K562 (cell line): ENCODE measurements around the gene C6orf89. TPM values are rescaled to one million over a fixed set of nuclear protein-coding genes. Genes with fewer than 3 reads are reported as not detected.
A peak's percentile ranks its signal among the peaks of the same experiment; 100 is the strongest.

Source experiments
- ARHGAP35 ChIP-seq: fragments of 450-650 bp; IDR thresholded peaks from 2 replicates; pipeline ENCODE4 v1.6.1; 2018; ENCODE audit not compliant: partially characterized antibody
- CCAR2 ChIP-seq: fragments of 200-400 bp; formaldehyde crosslinking; IDR thresholded peaks from 2 replicates; pipeline ENCODE4 v1.6.1; 2017; ENCODE audit warnings: mild to moderate bottlenecking, low read depth, low read length
- E2F3 ChIP-seq: fragments of 250-450 bp; sonication (Bioruptor Pico); IDR thresholded peaks from 2 replicates; pipeline ENCODE4 v1.4.0; 2020; ENCODE audit warnings: mild to moderate bottlenecking
- ERF ChIP-seq: fragments of 450-650 bp; formaldehyde crosslinking; IDR thresholded peaks from 2 replicates; pipeline ENCODE4 v1.4.0; 2020; ENCODE audit warnings: mild to moderate bottlenecking, mixed read lengths
- FOXM1 ChIP-seq, 2 experiments: fragments of 450-650 bp in 1 of 2; sonication (generic) in 1 of 2; formaldehyde crosslinking in 1 of 2; IDR thresholded peaks; 2 replicates each; pipeline versions ENCODE4 v1.6.1 to v1.9.0; 2017 to 2022; ENCODE audit warnings: low read depth in 2 of 2, mild to moderate bottlenecking in 2 of 2, missing genetic modification reagents in 1 of 2, moderate library complexity in 1 of 2
- GABPB1 ChIP-seq: sonication (generic); formaldehyde crosslinking; IDR thresholded peaks from 2 replicates; pipeline ENCODE4 v1.8.0; 2022; ENCODE audit warnings: mild to moderate bottlenecking, missing genetic modification reagents
- GABPB2 ChIP-seq: fragments of 250-450 bp; sonication (Bioruptor Pico); conservative IDR thresholded peaks from 2 replicates; pipeline ENCODE4 v1.5.1; 2021; ENCODE audit warnings: mild to moderate bottlenecking
- KDM5B ChIP-seq: fragments of 200-600 bp; sonication (generic); IDR thresholded peaks from 2 replicates; pipeline ENCODE4 v1.6.1; 2012; ENCODE audit warnings: low read depth, mild to moderate bottlenecking, moderate library complexity, low read length, control low read depth, inconsistent platforms; ENCODE audit not compliant: insufficient replicate concordance
- KLF1 ChIP-seq: fragments of 450-650 bp; IDR thresholded peaks from 2 replicates; pipeline ENCODE4 v1.6.1; 2016; ENCODE audit warnings: missing genetic modification characterization, missing compliant biosample characterization
- RBM25 ChIP-seq: fragments of 200-400 bp; formaldehyde crosslinking; IDR thresholded peaks from 2 replicates; pipeline ENCODE4 v1.6.1; 2018; ENCODE audit warnings: low read length, low read depth, moderate library complexity; ENCODE audit not compliant: severe bottlenecking
- RFX7 ChIP-seq: fragments of 250-450 bp; sonication (Bioruptor Pico); IDR thresholded peaks from 2 replicates; pipeline ENCODE4 v1.5.1; 2021; ENCODE audit warnings: mild to moderate bottlenecking
- RNF2 ChIP-seq: sonication (generic); IDR thresholded peaks from 2 replicates; pipeline ENCODE4 v1.6.1; 2016
- SMARCA5 ChIP-seq: fragments of 450-650 bp; IDR thresholded peaks from 2 replicates; pipeline ENCODE4 v1.6.1; 2016
- ZKSCAN8 ChIP-seq: fragments of 200-800 bp; sonication (Bioruptor generic); IDR thresholded peaks from 2 replicates; pipeline ENCODE4 v1.6.1; 2016; ENCODE audit warnings: missing genetic modification characterization, missing compliant biosample characterization
- ZNF253 ChIP-seq: fragments of 250-450 bp; sonication (Bioruptor Pico); conservative IDR thresholded peaks from 2 replicates; pipeline ENCODE4 v1.6.1; 2021; ENCODE audit warnings: mild to moderate bottlenecking
- ZNF57 ChIP-seq: fragments of 450-650 bp; formaldehyde crosslinking; IDR thresholded peaks from 2 replicates; pipeline ENCODE4 v1.4.0; 2020; ENCODE audit warnings: mild to moderate bottlenecking, moderate library complexity
- ZNF785 ChIP-seq: fragments of 250-450 bp; sonication (Bioruptor Pico); IDR thresholded peaks from 2 replicates; pipeline ENCODE4 v1.4.0; 2020; ENCODE audit warnings: mild to moderate bottlenecking
- polyA plus RNA-seq, 8 experiments: library from polyadenylated mRNA; depleted of rRNA in 4 of 8; stranded (reverse) in 5 of 8; unstranded in 3 of 8; fragments of >200 nt; fragmentation: Nextera tagmentation in 2 of 8; fragmentation: Illumina TruSeq in 1 of 8; extraction: Ambion mirVana in 2 of 8; extraction: Trizol in 1 of 8; gene quantifications; 2 replicates each; pipeline versions ENCODE4 v1.2.1 to v1.2.3, GENCODE V29; 2011 to 2014; ENCODE audit warnings: inconsistent platforms in 1 of 8, missing spikeins in 1 of 8
- total RNA-seq, 7 experiments: library from RNA; depleted of rRNA in 6 of 7; stranded (reverse); fragments of >200 nt in 6 of 7; fragmentation: Illumina TruSeq in 2 of 7; extraction: Trizol in 2 of 7; gene quantifications; 2 replicates each; pipeline versions ENCODE4 v1.2.1 to v1.2.3, GENCODE V29; 2011 to 2021; ENCODE audit warnings: low replicate concordance in 1 of 7
- TF ChIP-seq, protein P1 (sequence below): fragments of 250-450 bp; sonication (Bioruptor Pico); IDR thresholded peaks from 2 replicates; pipeline ENCODE4 v1.4.0; 2020; ENCODE audit warnings: mild to moderate bottlenecking, moderate library complexity
- TF ChIP-seq, protein P2 (sequence below): IDR thresholded peaks from 2 replicates; pipeline ENCODE4 v1.6.1; 2012; ENCODE audit warnings: low read depth, low read length, improper control_type of control experiment, borderline replicate concordance
- TF ChIP-seq, protein P3 (sequence below): fragments of 250-450 bp; sonication (Bioruptor Pico); IDR thresholded peaks from 2 replicates; pipeline ENCODE4 v1.5.0; 2020; ENCODE audit warnings: mild to moderate bottlenecking
- TF ChIP-seq, protein P4 (sequence below), 2 experiments: fragments of 450-650 bp in 1 of 2; IDR thresholded peaks; 2 replicates each; pipeline ENCODE4 v1.6.1; 2011 to 2017; ENCODE audit warnings: low read depth in 2 of 2, antibody characterized with exemption in 1 of 2, borderline replicate concordance in 1 of 2, low read length in 1 of 2, mild to moderate bottlenecking in 1 of 2, mixed read lengths in 1 of 2; ENCODE audit not compliant: control insufficient read depth in 1 of 2
- TF ChIP-seq, protein P5 (sequence below): fragments of 450-650 bp; IDR thresholded peaks from 2 replicates; pipeline ENCODE4 v1.6.1; 2016; ENCODE audit warnings: low read depth, mild to moderate bottlenecking, moderate library complexity

C6orf89 gene
- total and polyA plus RNA-seq, 9 of the 15 experiments (the other 6 are each of a cell fraction or from before 2014, with no cell fraction given) = 35.2 to 111 (median 58.5) TPM

DNA sequence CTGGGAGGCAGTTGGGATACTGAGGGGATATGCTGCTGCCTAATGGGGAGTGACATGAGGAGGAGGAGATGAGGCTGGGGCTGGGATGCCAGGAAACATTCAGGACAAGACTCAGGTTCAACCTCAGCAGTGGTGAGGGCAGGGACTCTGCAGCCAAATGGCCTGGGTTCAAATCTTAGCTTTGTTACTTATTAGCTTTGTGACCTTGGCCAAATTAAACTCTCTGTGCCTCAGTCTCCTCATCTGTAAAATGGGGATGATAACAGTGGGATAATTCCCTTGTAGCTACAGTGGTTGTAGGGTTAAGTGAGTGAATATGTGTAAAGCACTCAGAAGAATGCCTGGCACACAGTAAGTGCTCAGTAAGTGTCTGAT is 70.7 kb downstream of the C6orf89 start (continued):
- TF ChIP-seq, protein P1, sequence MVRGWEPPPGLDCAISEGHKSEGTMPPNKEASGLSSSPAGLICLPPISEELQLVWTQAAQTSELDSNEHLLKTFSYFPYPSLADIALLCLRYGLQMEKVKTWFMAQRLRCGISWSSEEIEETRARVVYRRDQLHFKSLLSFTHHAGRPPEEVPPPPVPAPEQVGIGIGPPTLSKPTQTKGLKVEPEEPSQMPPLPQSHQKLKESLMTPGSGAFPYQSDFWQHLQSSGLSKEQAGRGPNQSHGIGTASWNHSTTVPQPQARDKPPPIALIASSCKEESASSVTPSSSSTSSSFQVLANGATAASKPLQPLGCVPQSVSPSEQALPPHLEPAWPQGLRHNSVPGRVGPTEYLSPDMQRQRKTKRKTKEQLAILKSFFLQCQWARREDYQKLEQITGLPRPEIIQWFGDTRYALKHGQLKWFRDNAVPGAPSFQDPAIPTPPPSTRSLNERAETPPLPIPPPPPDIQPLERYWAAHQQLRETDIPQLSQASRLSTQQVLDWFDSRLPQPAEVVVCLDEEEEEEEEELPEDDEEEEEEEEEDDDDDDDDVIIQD = no peak
- TF ChIP-seq, protein P2, sequence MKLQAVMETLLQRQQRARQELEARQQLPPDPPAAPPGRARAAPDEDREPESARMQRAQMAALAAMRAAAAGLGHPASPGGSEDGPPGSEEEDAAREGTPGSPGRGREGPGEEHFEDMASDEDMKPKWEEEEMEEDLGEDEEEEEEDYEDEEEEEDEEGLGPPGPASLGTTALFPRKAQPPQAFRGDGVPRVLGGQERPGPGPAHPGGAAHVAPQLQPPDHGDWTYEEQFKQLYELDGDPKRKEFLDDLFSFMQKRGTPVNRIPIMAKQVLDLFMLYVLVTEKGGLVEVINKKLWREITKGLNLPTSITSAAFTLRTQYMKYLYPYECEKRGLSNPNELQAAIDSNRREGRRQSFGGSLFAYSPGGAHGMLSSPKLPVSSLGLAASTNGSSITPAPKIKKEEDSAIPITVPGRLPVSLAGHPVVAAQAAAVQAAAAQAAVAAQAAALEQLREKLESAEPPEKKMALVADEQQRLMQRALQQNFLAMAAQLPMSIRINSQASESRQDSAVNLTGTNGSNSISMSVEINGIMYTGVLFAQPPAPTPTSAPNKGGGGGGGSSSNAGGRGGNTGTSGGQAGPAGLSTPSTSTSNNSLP = no peak
- TF ChIP-seq E2F3 (CRISPR knock-in tag) (no peak), ARHGAP35 (no peak), ZNF57 (CRISPR knock-in tag) (no peak), KLF1 (no peak), GABPB2 (CRISPR knock-in tag) (no peak), GABPB1 (CRISPR knock-in tag) (no peak), ERF (CRISPR knock-in tag) (no peak), ZKSCAN8 (CRISPR knock-in tag) (no peak), FOXM1 (IDR thresholded peaks at IDR 0.05; ENCODE audit: low read depth) (no peak), FOXM1 (CRISPR knock-in tag; IDR thresholded peaks at IDR 0.05; ENCODE audit: low read depth) (no peak), ZNF253 (CRISPR knock-in tag) (no peak), RFX7 (CRISPR knock-in tag) (no peak), ZNF785 (CRISPR knock-in tag) (no peak), RBM25 (peak; percentile 96), KDM5B (peak; percentile 45), CCAR2 (no peak), SMARCA5 (peak; percentile 71; the same call in 1 of the 2 replicates), RNF2 (no peak)
- TF ChIP-seq, protein P3, sequence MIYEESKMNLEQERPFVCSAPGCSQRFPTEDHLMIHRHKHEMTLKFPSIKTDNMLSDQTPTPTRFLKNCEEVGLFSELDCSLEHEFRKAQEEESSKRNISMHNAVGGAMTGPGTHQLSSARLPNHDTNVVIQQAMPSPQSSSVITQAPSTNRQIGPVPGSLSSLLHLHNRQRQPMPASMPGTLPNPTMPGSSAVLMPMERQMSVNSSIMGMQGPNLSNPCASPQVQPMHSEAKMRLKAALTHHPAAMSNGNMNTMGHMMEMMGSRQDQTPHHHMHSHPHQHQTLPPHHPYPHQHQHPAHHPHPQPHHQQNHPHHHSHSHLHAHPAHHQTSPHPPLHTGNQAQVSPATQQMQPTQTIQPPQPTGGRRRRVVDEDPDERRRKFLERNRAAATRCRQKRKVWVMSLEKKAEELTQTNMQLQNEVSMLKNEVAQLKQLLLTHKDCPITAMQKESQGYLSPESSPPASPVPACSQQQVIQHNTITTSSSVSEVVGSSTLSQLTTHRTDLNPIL (CRISPR knock-in tag) = no peak
- TF ChIP-seq, protein P4, sequence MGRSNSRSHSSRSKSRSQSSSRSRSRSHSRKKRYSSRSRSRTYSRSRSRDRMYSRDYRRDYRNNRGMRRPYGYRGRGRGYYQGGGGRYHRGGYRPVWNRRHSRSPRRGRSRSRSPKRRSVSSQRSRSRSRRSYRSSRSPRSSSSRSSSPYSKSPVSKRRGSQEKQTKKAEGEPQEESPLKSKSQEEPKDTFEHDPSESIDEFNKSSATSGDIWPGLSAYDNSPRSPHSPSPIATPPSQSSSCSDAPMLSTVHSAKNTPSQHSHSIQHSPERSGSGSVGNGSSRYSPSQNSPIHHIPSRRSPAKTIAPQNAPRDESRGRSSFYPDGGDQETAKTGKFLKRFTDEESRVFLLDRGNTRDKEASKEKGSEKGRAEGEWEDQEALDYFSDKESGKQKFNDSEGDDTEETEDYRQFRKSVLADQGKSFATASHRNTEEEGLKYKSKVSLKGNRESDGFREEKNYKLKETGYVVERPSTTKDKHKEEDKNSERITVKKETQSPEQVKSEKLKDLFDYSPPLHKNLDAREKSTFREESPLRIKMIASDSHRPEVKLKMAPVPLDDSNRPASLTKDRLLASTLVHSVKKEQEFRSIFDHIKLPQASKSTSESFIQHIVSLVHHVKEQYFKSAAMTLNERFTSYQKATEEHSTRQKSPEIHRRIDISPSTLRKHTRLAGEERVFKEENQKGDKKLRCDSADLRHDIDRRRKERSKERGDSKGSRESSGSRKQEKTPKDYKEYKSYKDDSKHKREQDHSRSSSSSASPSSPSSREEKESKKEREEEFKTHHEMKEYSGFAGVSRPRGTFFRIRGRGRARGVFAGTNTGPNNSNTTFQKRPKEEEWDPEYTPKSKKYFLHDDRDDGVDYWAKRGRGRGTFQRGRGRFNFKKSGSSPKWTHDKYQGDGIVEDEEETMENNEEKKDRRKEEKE (IDR thresholded peaks at IDR 0.05; ENCODE audit: borderline replicate concordance in 1 of 2, control insufficient read depth in 1 of 2, low read depth in 2 of 2, low read length in 1 of 2) = no peak
- TF ChIP-seq, protein P5, sequence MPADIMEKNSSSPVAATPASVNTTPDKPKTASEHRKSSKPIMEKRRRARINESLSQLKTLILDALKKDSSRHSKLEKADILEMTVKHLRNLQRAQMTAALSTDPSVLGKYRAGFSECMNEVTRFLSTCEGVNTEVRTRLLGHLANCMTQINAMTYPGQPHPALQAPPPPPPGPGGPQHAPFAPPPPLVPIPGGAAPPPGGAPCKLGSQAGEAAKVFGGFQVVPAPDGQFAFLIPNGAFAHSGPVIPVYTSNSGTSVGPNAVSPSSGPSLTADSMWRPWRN = no peak
